Breast epithelium (tissue), 4 donors: Measurements from ENCODE around the gene ZFX. TPM values are rescaled to one million over a fixed set of nuclear protein-coding genes. Genes with fewer than 3 reads are reported as not detected.
A peak's percentile ranks its signal among the peaks of the same experiment; 100 is the strongest.

Experiments
- DNase-seq, 2 donors: peaks; one replicate each; pipeline ENCODE4 v3.0.0-alpha.2; 2019; ENCODE audit warnings: low spot score in 2 of 2
- H3K27ac ChIP-seq, 2 donors: fragments of 200-600 bp; sonication (generic) in 1 of 2; one replicate each; pipeline ENCODE4 v1.5.1; 2016 to 2019; ENCODE audit warnings: mild to moderate bottlenecking in 1 of 2
- H3K27me3 ChIP-seq, 2 donors: fragments of 200-600 bp; sonication (generic) in 1 of 2; one replicate each; pipeline versions ENCODE4 v1.5.1 to v1.6.0; 2017 to 2019; ENCODE audit warnings: control low read depth in 1 of 2, mild to moderate bottlenecking in 1 of 2
- H3K36me3 ChIP-seq: fragments of 200-600 bp; one replicate; pipeline ENCODE4 v1.5.1; 2019
- H3K4me1 ChIP-seq, 2 donors: fragments of 200-600 bp; sonication (generic); one replicate each; pipeline ENCODE4 v1.5.1; 2016 to 2019; ENCODE audit warnings: control low read depth in 1 of 2
- H3K4me3 ChIP-seq, 3 donors: fragments of 200-600 bp; sonication (generic); 1 replicate in 2 of 3; 2 replicates in 1 of 3; pipeline ENCODE4 v1.5.1; 2016 to 2019; ENCODE audit warnings: mild to moderate bottlenecking in 3 of 3, moderate library complexity in 2 of 3
- H3K9me3 ChIP-seq, 2 donors: fragments of 200-600 bp; sonication (generic) in 1 of 2; one replicate each; pipeline ENCODE4 v1.5.1; 2016 to 2019; ENCODE audit warnings: control low read depth in 1 of 2
- CTCF ChIP-seq, 3 donors: fragments of 450-650 bp; IDR thresholded peaks; one replicate each; pipeline ENCODE4 v1.5.1; 2016 to 2017; ENCODE audit warnings: antibody characterized with exemption in 3 of 3, mild to moderate bottlenecking in 3 of 3, moderate library complexity in 3 of 3
- POLR2A ChIP-seq: fragments of 450-650 bp; IDR thresholded peaks from one replicate; pipeline ENCODE4 v1.6.1; 2016; ENCODE audit warnings: antibody characterized with exemption, mild to moderate bottlenecking, moderate library complexity
- POLR2AphosphoS5 ChIP-seq, 3 donors: sonication (generic); formaldehyde crosslinking; IDR thresholded peaks; one replicate each; pipeline ENCODE4 v1.6.1; 2017; ENCODE audit warnings: antibody characterized with exemption in 3 of 3
- intact Hi-C: fragments of 100-400 bp; cut with DNase I; formaldehyde crosslinking; loops from one replicate; pipeline ENCODE4 v1.15.1; 2023; ENCODE audit warnings: low total_unique reads
- total RNA-seq, 3 donors: library from RNA; depleted of rRNA; stranded (reverse); fragments of >200 nt; gene quantifications; one replicate each; pipeline ENCODE4 v1.1.0, GENCODE V29; 2016

ZFX gene
- total RNA-seq, 3 donors from 2014 or later, result 46.9 to 88.4 (median 67.5) TPM

DNA sequence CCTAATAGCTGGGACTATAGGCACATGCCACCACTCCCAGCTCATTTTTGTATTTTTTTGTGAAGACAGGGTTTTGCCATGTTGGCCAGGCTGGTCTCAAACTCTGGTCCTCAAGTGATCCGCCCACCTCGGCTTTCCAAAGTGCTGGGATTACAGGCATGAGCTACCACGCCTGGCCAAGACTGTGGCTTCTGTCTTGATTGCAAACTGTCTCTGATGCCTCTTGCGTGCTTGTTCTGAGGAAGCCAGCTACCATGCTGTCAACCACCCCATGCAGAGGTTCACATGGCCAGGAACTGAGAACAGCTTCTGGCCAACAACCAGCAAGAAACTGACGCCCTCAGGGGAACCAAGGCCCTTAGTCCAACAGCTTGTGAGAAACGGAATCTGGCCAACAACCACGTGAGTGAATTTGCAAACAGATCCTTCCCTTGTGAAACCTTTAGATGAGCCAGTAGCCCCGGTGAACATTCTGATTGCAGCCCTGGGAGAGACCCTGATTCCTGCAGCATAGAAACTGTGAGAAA is 93.2 kb downstream of the ZFX start:
- Histone ChIP-seq H3K36me3 (no peaks in the 10 kb centered on the region), H3K4me3 (no peak overlapping the region), H3K27me3 (peaks cover 0 to 14% of the 10 kb centered on the region in 2 donors), H3K27ac (no peak overlapping the region), H3K9me3 (no peaks in the 10 kb centered on the region), H3K4me1 (no peaks in the 10 kb centered on the region)
- TF ChIP-seq POLR2AphosphoS5 (IDR thresholded peaks at IDR 0.05) (peak in 2 of 3 donors; percentile 48 to 75), CTCF (IDR thresholded peaks at IDR 0.05) (no peak), POLR2A (no peak)
- DNase-seq, result peak in 1 of 2 donors; percentile 37
- intact Hi-C loops, result no loop called here

- no peak overlapping the region for H3K27ac ChIP-seq
- H3K27me3 ChIP-seq, result peaks cover 0 to 15% of the 10 kb centered on the region in 2 donors
- H3K4me3 ChIP-seq, result no peak overlapping the region
- no peaks in the 10 kb centered on the region for H3K4me1 ChIP-seq
- H3K36me3 ChIP-seq, result no peaks in the 10 kb centered on the region
- intact Hi-C loops, result no loop called here
- no peaks in the 10 kb centered on the region for H3K9me3 ChIP-seq
- DNase-seq, result no peak
- TF ChIP-seq CTCF (IDR thresholded peaks at IDR 0.05) (no peak), POLR2A (no peak), POLR2AphosphoS5 (IDR thresholded peaks at IDR 0.05) (no peak)
Measured at GRCh38 chrX:24243188-24243587, 93.7 kb downstream of the ZFX start.

DNA sequence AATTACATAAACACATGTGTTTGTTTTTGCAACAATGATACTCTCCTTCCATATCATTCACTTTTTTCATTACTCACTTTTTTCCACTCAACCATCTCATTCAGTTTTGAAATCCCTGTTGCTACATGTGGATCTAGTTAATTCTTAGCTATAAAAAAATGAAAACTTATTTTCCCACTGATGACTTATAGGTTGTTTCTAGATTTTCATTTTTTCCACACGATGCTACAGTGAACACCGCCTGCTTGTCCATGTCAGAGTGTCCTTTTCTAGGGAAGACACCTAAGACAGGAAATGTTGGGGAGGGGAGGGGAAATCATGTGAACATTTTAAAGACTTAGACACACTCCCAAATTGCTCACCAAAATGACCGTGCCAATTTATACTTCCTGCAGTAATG is 94.2 kb downstream of the ZFX start:
- Histone ChIP-seq H3K9me3 (no peaks in the 10 kb centered on the region), H3K27ac (peak overlapping the region in 1 of 2 donors; percentile 9), H3K27me3 (peaks cover 0 to 17% of the 10 kb centered on the region in 2 donors), H3K36me3 (no peaks in the 10 kb centered on the region), H3K4me1 (no peaks in the 10 kb centered on the region), H3K4me3 (no peak overlapping the region)
- TF ChIP-seq CTCF (IDR thresholded peaks at IDR 0.05) (no peak), POLR2A (no peak), POLR2AphosphoS5 (IDR thresholded peaks at IDR 0.05) (no peak)
- intact Hi-C loops, result no loop called here
- DNase-seq, result no peak

GRCh38 chrX:24245202-24245601 is 95.7 kb downstream of the ZFX start:
- Histone ChIP-seq H3K36me3 (no peaks in the 10 kb centered on the region), H3K27me3 (peaks cover 0 to 15% of the 10 kb centered on the region in 2 donors), H3K4me3 (no peak overlapping the region), H3K27ac (peak overlapping the region in 1 of 2 donors; percentile 40), H3K9me3 (no peaks in the 10 kb centered on the region), H3K4me1 (no peaks in the 10 kb centered on the region)
- TF ChIP-seq CTCF (IDR thresholded peaks at IDR 0.05) (no peak), POLR2A (no peak), POLR2AphosphoS5 (IDR thresholded peaks at IDR 0.05) (no peak)
- intact Hi-C loops, result no loop called here
- no peak for DNase-seq

GRCh38 chrX:24248042-24248441 is 98.5 kb downstream of the ZFX start:
- no peak for TF ChIP-seq POLR2A
- TF ChIP-seq POLR2AphosphoS5 (IDR thresholded peaks at IDR 0.05), result no peak
- TF ChIP-seq CTCF (IDR thresholded peaks at IDR 0.05), result no peak
- peaks cover 0 to 28% of the 10 kb centered on the region in 2 donors for H3K27me3 ChIP-seq
- no peaks in the 10 kb centered on the region for H3K9me3 ChIP-seq
- no peaks in the 10 kb centered on the region for H3K36me3 ChIP-seq
- intact Hi-C loops, result no loop called here
- no peak for DNase-seq
- no peak overlapping the region for H3K4me3 ChIP-seq
- H3K27ac ChIP-seq, result no peak overlapping the region
- no peaks in the 10 kb centered on the region for H3K4me1 ChIP-seq
